ELR (cell line): ENCODE data around the gene SAXO1.
"Not testable (repeated sequence)": the region's sequence is repeated elsewhere in the genome, so short reads cannot be mapped to it uniquely, and the experiment has no call there.

Source experiments
- DNase-seq: peaks from one replicate; pipeline ENCODE4 v3.0.0-alpha.2; 2015; ENCODE audit warnings: low read depth

The SAXO1 gene

GRCh38 chr9:19033015-19033414 lies at the start of gene SAXO1:
Gene SAXO1 (minus strand): TSS chr9:19033209. CDS start chr9:19032908, 301 bp downstream.
- DNase-seq, result no peak

- DNase-seq, result peak; percentile 64
Observed at GRCh38 chr9:19074836-19075235, 41.8 kb upstream of the SAXO1 start.

- DNase-seq, result no peak
Observed at GRCh38 chr9:19074229-19074628, 41.2 kb upstream of the SAXO1 start.

GRCh38 chr9:19057033-19057432 lies 24.0 kb upstream of the SAXO1 start:
- no peak for DNase-seq

GRCh38 chr9:19050637-19051591 lies 17.9 kb upstream of the SAXO1 start:
- peak; percentile 9 for DNase-seq

GRCh38 chr9:19049917-19050636 lies 17.1 kb upstream of the SAXO1 start:
- DNase-seq, result peak; percentile 65

- peak; percentile 98 for DNase-seq
Observed at GRCh38 chr9:19048966-19049916, 16.2 kb upstream of the SAXO1 start, which contains the start of gene RRAGA. Gene RRAGA (plus strand): TSS chr9:19049427. CDS start chr9:19049660, 233 bp downstream.

- DNase-seq, result peak; percentile 9
Observed at GRCh38 chr9:19036611-19037010, 3.6 kb upstream of the SAXO1 start.

- DNase-seq, result no peak
Observed at GRCh38 chr9:19032406-19032805, 603 bp downstream of the SAXO1 start.

- DNase-seq, result peak; percentile 40
Observed at GRCh38 chr9:19030899-19031298, 2.1 kb downstream of the SAXO1 start.

- DNase-seq, result peak; percentile 81
Observed at GRCh38 chr9:19028835-19029451, 4.1 kb downstream of the SAXO1 start.

- DNase-seq, result no peak
Observed at GRCh38 chr9:19027825-19028224, 5.2 kb downstream of the SAXO1 start.

GRCh38 chr9:19026375-19026774 lies 6.6 kb downstream of the SAXO1 start:
- DNase-seq, result no peak

GRCh38 chr9:19023078-19023477 lies 9.9 kb downstream of the SAXO1 start:
- DNase-seq, result no peak

GRCh38 chr9:19022206-19022605 lies 10.8 kb downstream of the SAXO1 start:
- DNase-seq, result no peak

GRCh38 chr9:19021649-19022048 lies 11.4 kb downstream of the SAXO1 start:
- DNase-seq, result not testable (repeated sequence)

GRCh38 chr9:19020886-19021455 lies 12.0 kb downstream of the SAXO1 start:
- no peak for DNase-seq

GRCh38 chr9:19018201-19018600 lies 14.8 kb downstream of the SAXO1 start:
- DNase-seq, result no peak

- no peak for DNase-seq
Observed at GRCh38 chr9:19009391-19009965, 23.5 kb downstream of the SAXO1 start.

- DNase-seq, result no peak
Observed at GRCh38 chr9:19000133-19000532, 32.9 kb downstream of the SAXO1 start.
